ENCODE results near the gene BBS5. TPM values are rescaled to one million over a fixed set of nuclear protein-coding genes. Genes with fewer than 3 reads are reported as not detected.

Gene BBS5
- total RNA-seq, 1 experiment from 2014 or later = 0.55 TPM

DNA sequence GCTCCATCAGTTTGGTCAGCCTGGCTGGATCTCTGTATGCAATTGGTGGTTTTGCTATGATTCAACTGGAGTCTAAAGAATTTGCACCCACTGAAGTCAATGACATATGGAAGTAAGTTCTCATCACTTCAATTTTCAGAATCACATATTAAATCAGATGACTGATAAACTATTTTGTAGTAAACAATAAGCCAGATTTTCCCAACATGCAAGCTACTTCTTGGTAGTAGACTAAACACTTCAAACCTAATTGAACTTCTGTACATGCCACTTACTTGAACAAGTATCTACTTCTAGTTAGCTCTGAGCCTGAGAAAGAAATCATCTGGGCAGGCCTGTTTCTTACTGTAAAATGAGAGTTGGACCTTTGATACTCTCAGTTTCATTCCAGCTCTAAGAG lies 41.6 kb downstream of the BBS5 start:
- no peak overlapping the region for H2BK120ac ChIP-seq (ENCODE audit: low read depth, low read length, poor library complexity, severe bottlenecking)
- H3K27ac ChIP-seq (ENCODE audit: insufficient read length, low read depth, low read length) = no peak overlapping the region
- H4K5ac ChIP-seq (ENCODE audit: insufficient read length, low read depth, low read length) = no peak overlapping the region
- Mint-ChIP-seq H3K27ac (no peak overlapping the region), H3K9me3 (no peaks in the 10 kb centered on the region), H3K4me3 (no peak overlapping the region), H3K4me1 (no peaks in the 10 kb centered on the region), H3K36me3 (ENCODE audit: insufficient read depth in 1 of 3, low read depth in 3 of 3) (no peaks in the 10 kb centered on the region), H3K27me3 (ENCODE audit: low read depth) (no peaks in the 10 kb centered on the region)
- H2AFZ ChIP-seq (ENCODE audit: low read length) = no peak overlapping the region
- no peaks in the 10 kb centered on the region for H3K79me2 ChIP-seq (ENCODE audit: insufficient read depth, low read length)
- no peaks in the 10 kb centered on the region for H3K4me1 ChIP-seq (ENCODE audit: insufficient read depth, low read length)
- no peak for DNase-seq
- H2BK15ac ChIP-seq (ENCODE audit: low read depth, low read length) = no peak overlapping the region
- no peak overlapping the region for H3K56ac ChIP-seq (ENCODE audit: insufficient read length, low read depth, low read length)
- H3K9ac ChIP-seq (ENCODE audit: extremely low read depth, insufficient read length, low read length) = no peak overlapping the region
- H3K4me2 ChIP-seq (ENCODE audit: insufficient read depth, insufficient read length, low read length) = no peak overlapping the region
- no peak overlapping the region for H3K14ac ChIP-seq (ENCODE audit: insufficient read depth, low read length)
- H3K18ac ChIP-seq (ENCODE audit: insufficient read length, low read depth, low read length) = no peak overlapping the region
- no peak overlapping the region for H3K23ac ChIP-seq (ENCODE audit: insufficient read length, low read depth, low read length)
- H4K8ac ChIP-seq (replicated peaks; ENCODE audit: insufficient read length, low read depth, low read length) = no peak overlapping the region
- H3K27me3 ChIP-seq (ENCODE audit: insufficient read depth, low read length) = no peaks in the 10 kb centered on the region
- H3K79me1 ChIP-seq (ENCODE audit: insufficient read depth, low read depth, low read length, poor library complexity, severe bottlenecking) = no peaks in the 10 kb centered on the region
- TF ChIP-seq, protein P1, sequence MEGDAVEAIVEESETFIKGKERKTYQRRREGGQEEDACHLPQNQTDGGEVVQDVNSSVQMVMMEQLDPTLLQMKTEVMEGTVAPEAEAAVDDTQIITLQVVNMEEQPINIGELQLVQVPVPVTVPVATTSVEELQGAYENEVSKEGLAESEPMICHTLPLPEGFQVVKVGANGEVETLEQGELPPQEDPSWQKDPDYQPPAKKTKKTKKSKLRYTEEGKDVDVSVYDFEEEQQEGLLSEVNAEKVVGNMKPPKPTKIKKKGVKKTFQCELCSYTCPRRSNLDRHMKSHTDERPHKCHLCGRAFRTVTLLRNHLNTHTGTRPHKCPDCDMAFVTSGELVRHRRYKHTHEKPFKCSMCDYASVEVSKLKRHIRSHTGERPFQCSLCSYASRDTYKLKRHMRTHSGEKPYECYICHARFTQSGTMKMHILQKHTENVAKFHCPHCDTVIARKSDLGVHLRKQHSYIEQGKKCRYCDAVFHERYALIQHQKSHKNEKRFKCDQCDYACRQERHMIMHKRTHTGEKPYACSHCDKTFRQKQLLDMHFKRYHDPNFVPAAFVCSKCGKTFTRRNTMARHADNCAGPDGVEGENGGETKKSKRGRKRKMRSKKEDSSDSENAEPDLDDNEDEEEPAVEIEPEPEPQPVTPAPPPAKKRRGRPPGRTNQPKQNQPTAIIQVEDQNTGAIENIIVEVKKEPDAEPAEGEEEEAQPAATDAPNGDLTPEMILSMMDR (conservative IDR thresholded peaks at IDR 0.05) = no peak
- H3T11ph ChIP-seq (ENCODE audit: low read length) = no peak overlapping the region
- no peak overlapping the region for H2BK12ac ChIP-seq (ENCODE audit: insufficient read length, low read depth, low read length)
- H2AK5ac ChIP-seq (ENCODE audit: insufficient read length, low read length) = no peak overlapping the region
- no peaks in the 10 kb centered on the region for H3K23me2 ChIP-seq (ENCODE audit: insufficient read length, low read depth, low read length, poor library complexity, severe bottlenecking)
- H4K20me1 ChIP-seq (ENCODE audit: control insufficient read depth, insufficient read depth, insufficient read length) = no peaks in the 10 kb centered on the region
- no peak overlapping the region for H2BK5ac ChIP-seq (ENCODE audit: insufficient read length, low read length)
- H3K9me3 ChIP-seq (ENCODE audit: control insufficient read depth, low read depth, low read length) = no peaks in the 10 kb centered on the region
- H2BK20ac ChIP-seq (ENCODE audit: low read depth, low read length, poor library complexity, severe bottlenecking) = no peak overlapping the region
- no peak overlapping the region for H3K4ac ChIP-seq (ENCODE audit: low read depth, low read length)
- H4K91ac ChIP-seq (ENCODE audit: insufficient read length, low read depth, low read length) = no peak overlapping the region
